GM18505 (cell line): Measurements from ENCODE around the gene F10.
"Not testable (repeated sequence)": the region's sequence is repeated elsewhere in the genome, so short reads cannot be mapped to it uniquely, and the experiment has no call there.

ENCODE experiments used
- ATAC-seq: cut with Tn5 transposase; IDR thresholded peaks from one replicate; pipeline ENCODE4 v1.9.1; 2021; ENCODE audit not compliant: unreplicated experiment
- POLR2A ChIP-seq: IDR thresholded peaks from 4 replicates; pipeline ENCODE4 v1.6.1; 2011; ENCODE audit warnings: borderline replicate concordance; ENCODE audit not compliant: insufficient read depth, insufficient read length; ENCODE audit errors: extremely low read depth

The F10 gene

GRCh38 chr13:113099142-113099541 lies 23.5 kb upstream of the F10 start:
- no peak for ATAC-seq
- no peak for TF ChIP-seq POLR2A

GRCh38 chr13:113102302-113102701 lies 20.3 kb upstream of the F10 start:
- not testable (repeated sequence) for ATAC-seq

- no peak for TF ChIP-seq POLR2A
- no peak for ATAC-seq
Measured at GRCh38 chr13:113102727-113103126, 19.9 kb upstream of the F10 start.

- ATAC-seq: no peak
- no peak for TF ChIP-seq POLR2A
Measured at GRCh38 chr13:113103646-113104045, 19.0 kb upstream of the F10 start.

GRCh38 chr13:113105032-113105920 lies 17.3 kb upstream of the F10 start, which contains the start of gene F7:
Gene F7 (plus strand): TSS chr13:113105791. CDS start chr13:113105842, 51 bp downstream.
- ATAC-seq: no peak
- TF ChIP-seq POLR2A: no peak

- TF ChIP-seq POLR2A: no peak
- ATAC-seq: no peak
Measured at GRCh38 chr13:113105921-113106452, 16.6 kb upstream of the F10 start.

GRCh38 chr13:113106711-113107351 lies 15.8 kb upstream of the F10 start:
- no peak for TF ChIP-seq POLR2A
- ATAC-seq: no peak

GRCh38 chr13:113108521-113108920 lies 14.1 kb upstream of the F10 start:
- ATAC-seq: not testable (repeated sequence)

- ATAC-seq: no peak
- TF ChIP-seq POLR2A: no peak
Measured at GRCh38 chr13:113109151-113110047, 13.2 kb upstream of the F10 start.

- no peak for TF ChIP-seq POLR2A
- no peak for ATAC-seq
Measured at GRCh38 chr13:113110048-113110851, 12.3 kb upstream of the F10 start.

GRCh38 chr13:113110852-113111315 lies 11.7 kb upstream of the F10 start:
- ATAC-seq: no peak
- TF ChIP-seq POLR2A: no peak

- not testable (repeated sequence) for ATAC-seq
Measured at GRCh38 chr13:113111821-113112220, 10.8 kb upstream of the F10 start.

- ATAC-seq: not testable (repeated sequence)
Measured at GRCh38 chr13:113112475-113112874, 10.1 kb upstream of the F10 start.
